ENCODE data around the gene C16orf86.

The C16orf86 gene

DNA sequence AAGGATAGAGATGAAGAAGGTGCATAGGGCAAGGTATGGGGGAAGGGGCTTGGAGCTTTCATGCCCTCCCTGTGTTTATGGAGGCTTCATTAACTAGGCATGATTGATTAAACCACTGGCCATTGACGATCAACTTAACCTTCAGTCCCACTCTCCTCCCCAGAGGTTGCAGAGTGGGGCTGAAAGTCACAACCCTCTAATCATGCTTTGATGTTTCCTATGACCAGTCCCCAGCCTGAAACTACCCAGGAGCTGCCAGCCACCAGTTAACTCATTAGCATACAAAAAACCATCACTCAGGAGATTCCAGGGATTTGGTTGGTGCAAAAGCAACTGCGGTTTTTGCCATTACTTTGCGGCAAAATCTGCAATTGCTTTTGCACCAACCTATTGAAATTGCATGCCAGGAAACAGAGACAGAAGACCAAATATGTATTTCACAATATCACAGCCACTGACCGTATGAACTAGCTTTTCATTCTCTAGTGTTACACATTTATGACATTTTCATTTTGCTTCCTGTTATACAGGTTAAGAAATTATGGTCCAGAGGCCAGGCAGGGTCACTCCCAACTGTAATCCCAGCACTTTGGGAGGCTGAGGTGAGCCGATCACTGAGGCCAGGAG is 47.1 kb downstream of the C16orf86 start:
- ChIA-PET POLR2A (no interaction called here), CTCF (interaction anchor here (0.6 to 1.9 kb wide), 3 partner anchors 43 to 193 kb away, joined by 3 to 11 read pairs (median 3); no protein-coding TSS in a partner anchor)
- DNase-seq (ENCODE audit: low read depth, low spot score) = no peak
- H3K4me3 ChIP-seq (ENCODE audit: low read depth, low read length) = no peak overlapping the region
- TF ChIP-seq, protein P1, sequence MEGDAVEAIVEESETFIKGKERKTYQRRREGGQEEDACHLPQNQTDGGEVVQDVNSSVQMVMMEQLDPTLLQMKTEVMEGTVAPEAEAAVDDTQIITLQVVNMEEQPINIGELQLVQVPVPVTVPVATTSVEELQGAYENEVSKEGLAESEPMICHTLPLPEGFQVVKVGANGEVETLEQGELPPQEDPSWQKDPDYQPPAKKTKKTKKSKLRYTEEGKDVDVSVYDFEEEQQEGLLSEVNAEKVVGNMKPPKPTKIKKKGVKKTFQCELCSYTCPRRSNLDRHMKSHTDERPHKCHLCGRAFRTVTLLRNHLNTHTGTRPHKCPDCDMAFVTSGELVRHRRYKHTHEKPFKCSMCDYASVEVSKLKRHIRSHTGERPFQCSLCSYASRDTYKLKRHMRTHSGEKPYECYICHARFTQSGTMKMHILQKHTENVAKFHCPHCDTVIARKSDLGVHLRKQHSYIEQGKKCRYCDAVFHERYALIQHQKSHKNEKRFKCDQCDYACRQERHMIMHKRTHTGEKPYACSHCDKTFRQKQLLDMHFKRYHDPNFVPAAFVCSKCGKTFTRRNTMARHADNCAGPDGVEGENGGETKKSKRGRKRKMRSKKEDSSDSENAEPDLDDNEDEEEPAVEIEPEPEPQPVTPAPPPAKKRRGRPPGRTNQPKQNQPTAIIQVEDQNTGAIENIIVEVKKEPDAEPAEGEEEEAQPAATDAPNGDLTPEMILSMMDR (IDR thresholded peaks at IDR 0.05; ENCODE audit: insufficient read depth, low read length, missing control alignments) = no peak

DNA sequence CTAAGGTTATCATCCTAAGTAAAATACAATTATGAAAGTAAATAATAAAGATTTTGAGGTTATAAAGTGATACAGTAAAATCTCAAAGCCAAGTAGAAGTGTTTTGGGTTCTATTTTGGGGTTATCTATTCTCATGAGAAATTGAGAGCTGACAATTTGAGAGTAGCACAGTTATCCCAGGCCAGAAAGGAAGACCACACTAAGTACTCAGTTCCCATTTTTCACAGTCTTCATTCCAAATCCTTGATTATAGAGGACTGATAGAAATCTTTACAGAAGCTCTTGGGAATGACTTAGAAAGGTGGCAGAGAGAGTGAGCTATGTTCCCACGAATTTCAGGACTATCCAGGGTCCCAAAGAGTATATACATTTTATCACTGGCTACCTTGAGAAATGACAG is 47.9 kb downstream of the C16orf86 start:
- no peak overlapping the region for H3K4me3 ChIP-seq (ENCODE audit: low read depth, low read length)
- ChIA-PET CTCF (interaction anchor here (1.9 kb wide), 1 partner anchor 193 kb away, joined by 11 read pairs; no protein-coding TSS in a partner anchor), POLR2A (no interaction called here)
- no peak for DNase-seq (ENCODE audit: low read depth, low spot score)
- TF ChIP-seq, protein P1 (IDR thresholded peaks at IDR 0.05; ENCODE audit: insufficient read depth, low read length, missing control alignments) = no peak

DNA sequence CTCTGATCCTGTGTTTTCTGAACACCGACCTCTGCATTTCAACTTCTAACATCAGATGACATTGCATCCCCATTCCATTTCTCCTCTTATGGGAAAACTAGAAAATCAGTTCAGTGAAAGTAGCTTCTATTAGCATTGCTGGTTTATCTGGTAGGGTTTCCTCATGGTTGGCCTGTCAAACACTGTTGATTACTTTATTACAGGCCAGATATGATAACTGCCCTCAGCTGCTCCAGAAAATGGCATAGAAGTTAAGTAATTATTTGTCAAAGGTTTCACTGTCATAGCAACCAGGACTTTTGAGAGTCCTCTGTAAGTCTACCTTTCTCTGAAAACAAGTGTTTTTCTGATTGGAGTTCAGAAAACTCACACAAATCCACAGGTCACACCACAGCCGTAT is 49.5 kb downstream of the C16orf86 start:
- ChIA-PET CTCF (no interaction called here), POLR2A (no interaction called here)
- DNase-seq (ENCODE audit: low read depth, low spot score) = no peak
- TF ChIP-seq, protein P1 (IDR thresholded peaks at IDR 0.05; ENCODE audit: insufficient read depth, low read length, missing control alignments) = no peak
- H3K4me3 ChIP-seq (ENCODE audit: low read depth, low read length) = no peak overlapping the region

Measured in AG04449 (cell line).